OCI-LY1 (cell line): Measurements from ENCODE around the gene DTNB.

Experiments used
- H2AFZ ChIP-seq: fragments of 200-600 bp; sonication (generic), shearing (Covaris generic); 2 replicates; pipeline ENCODE4 v1.6.0; 2014; ENCODE audit warnings: antibody characterized with exemption, mild to moderate bottlenecking, low read length
- H3F3A ChIP-seq: fragments of 200-600 bp; sonication (generic), shearing (Covaris generic); 2 replicates; pipeline ENCODE4 v1.6.0; 2014; ENCODE audit warnings: mild to moderate bottlenecking, antibody characterized with exemption, low read length, moderate library complexity; ENCODE audit not compliant: insufficient read depth
- H3K27ac ChIP-seq: fragments of 200-600 bp; sonication (generic); 2 replicates; pipeline ENCODE4 v1.5.1; 2014; ENCODE audit warnings: low read length, mixed run types, mild to moderate bottlenecking, low read depth; ENCODE audit not compliant: poor library complexity, severe bottlenecking
- H3K27me3 ChIP-seq: fragments of 200-600 bp; sonication (generic); 2 replicates; pipeline ENCODE4 v1.6.0; 2014; ENCODE audit warnings: antibody characterized with exemption, mild to moderate bottlenecking, low read length, moderate library complexity; ENCODE audit not compliant: insufficient read depth
- H3K36me3 ChIP-seq: fragments of 200-600 bp; sonication (generic); 2 replicates; pipeline ENCODE4 v1.6.1; 2014; ENCODE audit warnings: mild to moderate bottlenecking, antibody characterized with exemption, low read length, moderate library complexity, mixed read lengths; ENCODE audit not compliant: insufficient read depth
- H3K4me1 ChIP-seq: fragments of 200-600 bp; sonication (generic); 2 replicates; pipeline ENCODE4 v1.5.1; 2014; ENCODE audit warnings: mild to moderate bottlenecking, low read length, moderate library complexity; ENCODE audit not compliant: insufficient read depth, severe bottlenecking
- H3K4me2 ChIP-seq: fragments of 200-600 bp; sonication (generic), shearing (Covaris generic); 2 replicates; pipeline ENCODE4 v1.6.1; 2014; ENCODE audit warnings: low read length
- H3K4me3 ChIP-seq: fragments of 200-600 bp; sonication (generic); 2 replicates; pipeline ENCODE4 v1.5.1; 2014; ENCODE audit warnings: low read length, low read depth, mild to moderate bottlenecking, mixed read lengths; ENCODE audit not compliant: poor library complexity, severe bottlenecking
- H3K79me2 ChIP-seq: fragments of 200-600 bp; shearing (Covaris generic); 2 replicates; pipeline ENCODE4 v1.6.1; 2016; ENCODE audit warnings: mixed run types, low read length, mixed read lengths; ENCODE audit not compliant: insufficient read depth
- H3K9ac ChIP-seq: fragments of 200-600 bp; sonication (generic), shearing (Covaris generic); 2 replicates; pipeline ENCODE4 v1.6.1; 2014; ENCODE audit warnings: mild to moderate bottlenecking, low read length, mixed read lengths
- H3K9me2 ChIP-seq: fragments of 200-600 bp; sonication (generic), shearing (Covaris generic); 2 replicates; pipeline ENCODE4 v1.6.1; 2014; ENCODE audit warnings: low read depth, mild to moderate bottlenecking, low read length, mixed read lengths
- H3K9me3 ChIP-seq: fragments of 200-600 bp; shearing (Covaris generic); 2 replicates; pipeline ENCODE4 v1.6.1; 2014; ENCODE audit warnings: low read length, mixed read lengths
- H4K20me1 ChIP-seq: fragments of 200-600 bp; sonication (generic), shearing (Covaris generic); 2 replicates; pipeline ENCODE4 v1.6.0; 2016; ENCODE audit warnings: mild to moderate bottlenecking, low read length; ENCODE audit not compliant: insufficient read depth
- EZH2 ChIP-seq: fragments of 200-600 bp; sonication (generic), shearing (Covaris generic); IDR thresholded peaks from 2 replicates; pipeline ENCODE4 v1.8.0; 2017; ENCODE audit warnings: borderline replicate concordance, mixed run types, mild to moderate bottlenecking, antibody characterized with exemption, low read length, moderate library complexity, mixed read lengths
- TF ChIP-seq, protein P1 (sequence below): fragments of 200-600 bp; sonication (generic), shearing (Covaris generic); IDR thresholded peaks from 2 replicates; pipeline ENCODE4 v1.5.1; 2017; ENCODE audit warnings: mild to moderate bottlenecking, antibody characterized with exemption, low read length, moderate library complexity, mixed read lengths

The DTNB gene

GRCh38 chr2:25624635-25625034, 48.7 kb downstream of the DTNB start:
- no peak overlapping the region for H2AFZ ChIP-seq

GRCh38 chr2:25623361-25623760, 50.0 kb downstream of the DTNB start:
- H3K9me2 ChIP-seq = no peaks in the 10 kb centered on the region
- H3K36me3 ChIP-seq = no peaks in the 10 kb centered on the region; the same call in 1 of the 2 replicates
- no peaks in the 10 kb centered on the region for H3K79me2 ChIP-seq
- H3K4me1 ChIP-seq = no peaks in the 10 kb centered on the region
- H3K9ac ChIP-seq = no peak overlapping the region
- no peaks in the 10 kb centered on the region for H3K27me3 ChIP-seq
- no peak overlapping the region for H2AFZ ChIP-seq
- H4K20me1 ChIP-seq = no peaks in the 10 kb centered on the region
- no peak overlapping the region for H3K4me3 ChIP-seq
- no peak overlapping the region for H3K27ac ChIP-seq
- TF ChIP-seq, protein P1, sequence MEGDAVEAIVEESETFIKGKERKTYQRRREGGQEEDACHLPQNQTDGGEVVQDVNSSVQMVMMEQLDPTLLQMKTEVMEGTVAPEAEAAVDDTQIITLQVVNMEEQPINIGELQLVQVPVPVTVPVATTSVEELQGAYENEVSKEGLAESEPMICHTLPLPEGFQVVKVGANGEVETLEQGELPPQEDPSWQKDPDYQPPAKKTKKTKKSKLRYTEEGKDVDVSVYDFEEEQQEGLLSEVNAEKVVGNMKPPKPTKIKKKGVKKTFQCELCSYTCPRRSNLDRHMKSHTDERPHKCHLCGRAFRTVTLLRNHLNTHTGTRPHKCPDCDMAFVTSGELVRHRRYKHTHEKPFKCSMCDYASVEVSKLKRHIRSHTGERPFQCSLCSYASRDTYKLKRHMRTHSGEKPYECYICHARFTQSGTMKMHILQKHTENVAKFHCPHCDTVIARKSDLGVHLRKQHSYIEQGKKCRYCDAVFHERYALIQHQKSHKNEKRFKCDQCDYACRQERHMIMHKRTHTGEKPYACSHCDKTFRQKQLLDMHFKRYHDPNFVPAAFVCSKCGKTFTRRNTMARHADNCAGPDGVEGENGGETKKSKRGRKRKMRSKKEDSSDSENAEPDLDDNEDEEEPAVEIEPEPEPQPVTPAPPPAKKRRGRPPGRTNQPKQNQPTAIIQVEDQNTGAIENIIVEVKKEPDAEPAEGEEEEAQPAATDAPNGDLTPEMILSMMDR = no peak
- no peak for TF ChIP-seq EZH2
- no peak overlapping the region for H3K4me2 ChIP-seq
- H3F3A ChIP-seq = no peaks in the 10 kb centered on the region
- no peaks in the 10 kb centered on the region for H3K9me3 ChIP-seq

More at GRCh38 chr2:25624635-25625034, 48.7 kb downstream of the DTNB start:
- no peak overlapping the region for H3K9ac ChIP-seq
- no peaks in the 10 kb centered on the region for H3K79me2 ChIP-seq
- no peaks in the 10 kb centered on the region for H3K9me2 ChIP-seq
- no peak for TF ChIP-seq EZH2
- TF ChIP-seq, protein P1 = no peak
- H3K9me3 ChIP-seq = no peaks in the 10 kb centered on the region
- no peak overlapping the region for H3K4me3 ChIP-seq
- H3K4me1 ChIP-seq = no peaks in the 10 kb centered on the region
- no peak overlapping the region for H3K27ac ChIP-seq
- no peaks in the 10 kb centered on the region; the same call in 1 of the 2 replicates for H3K36me3 ChIP-seq
- no peak overlapping the region for H3K4me2 ChIP-seq
- no peaks in the 10 kb centered on the region for H4K20me1 ChIP-seq
- no peaks in the 10 kb centered on the region for H3F3A ChIP-seq
- H3K27me3 ChIP-seq = no peaks in the 10 kb centered on the region

DNA sequence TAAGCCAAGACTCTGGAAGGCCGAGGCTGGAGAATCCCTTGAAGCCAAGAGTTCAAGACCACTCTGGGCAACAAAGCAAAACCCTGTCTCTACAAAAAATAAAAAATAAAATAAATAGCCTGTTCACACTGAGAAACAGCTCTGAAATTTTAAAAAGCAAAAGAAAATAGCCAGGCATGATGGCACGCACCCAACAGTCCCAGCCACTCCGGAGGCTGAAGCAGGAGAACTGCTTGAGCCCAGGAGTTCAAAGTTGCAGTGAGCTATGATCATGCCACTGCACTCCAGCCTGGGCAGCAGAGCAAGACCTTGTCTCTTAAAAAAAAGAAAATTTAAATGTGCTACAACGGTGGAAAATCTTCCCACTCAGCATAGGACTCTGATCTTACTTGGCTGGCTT, 52.7 kb downstream of the DTNB start:
- Histone ChIP-seq H3K9ac (no peak overlapping the region), H3K9me3 (no peaks in the 10 kb centered on the region), H2AFZ (no peak overlapping the region), H3K79me2 (no peaks in the 10 kb centered on the region), H3K4me3 (no peak overlapping the region), H3K27me3 (no peaks in the 10 kb centered on the region), H3K4me2 (no peak overlapping the region), H3K4me1 (no peaks in the 10 kb centered on the region), H3F3A (no peaks in the 10 kb centered on the region), H3K9me2 (no peaks in the 10 kb centered on the region), H3K27ac (no peak overlapping the region), H3K36me3 (no peaks in the 10 kb centered on the region), H4K20me1 (no peaks in the 10 kb centered on the region)
- TF ChIP-seq, protein P1 = no peak
- no peak for TF ChIP-seq EZH2
